Measurements from ENCODE around the gene FRMPD2. TPM values are rescaled to one million over a fixed set of nuclear protein-coding genes. Genes with fewer than 3 reads are reported as not detected.
A peak's percentile ranks its signal among the peaks of the same experiment; 100 is the strongest.
"Not testable (repeated sequence)": the region's sequence is repeated elsewhere in the genome, so short reads cannot be mapped to it uniquely, and the experiment has no call there.

The FRMPD2 gene
- total and polyA plus RNA-seq, 4 donors = 1.8 to 26.7 (median 7.0) TPM

GRCh38 chr10:48192881-48193450 lies 81.5 kb downstream of the FRMPD2 start:
- WGBS, 2 donors = 80 to 84% methylated on average over 9 of the region's 9 CpGs
- ATAC-seq (ENCODE audit: insufficient read depth, low FRiP score) (no peak), DNase-seq (no peak)

DNA sequence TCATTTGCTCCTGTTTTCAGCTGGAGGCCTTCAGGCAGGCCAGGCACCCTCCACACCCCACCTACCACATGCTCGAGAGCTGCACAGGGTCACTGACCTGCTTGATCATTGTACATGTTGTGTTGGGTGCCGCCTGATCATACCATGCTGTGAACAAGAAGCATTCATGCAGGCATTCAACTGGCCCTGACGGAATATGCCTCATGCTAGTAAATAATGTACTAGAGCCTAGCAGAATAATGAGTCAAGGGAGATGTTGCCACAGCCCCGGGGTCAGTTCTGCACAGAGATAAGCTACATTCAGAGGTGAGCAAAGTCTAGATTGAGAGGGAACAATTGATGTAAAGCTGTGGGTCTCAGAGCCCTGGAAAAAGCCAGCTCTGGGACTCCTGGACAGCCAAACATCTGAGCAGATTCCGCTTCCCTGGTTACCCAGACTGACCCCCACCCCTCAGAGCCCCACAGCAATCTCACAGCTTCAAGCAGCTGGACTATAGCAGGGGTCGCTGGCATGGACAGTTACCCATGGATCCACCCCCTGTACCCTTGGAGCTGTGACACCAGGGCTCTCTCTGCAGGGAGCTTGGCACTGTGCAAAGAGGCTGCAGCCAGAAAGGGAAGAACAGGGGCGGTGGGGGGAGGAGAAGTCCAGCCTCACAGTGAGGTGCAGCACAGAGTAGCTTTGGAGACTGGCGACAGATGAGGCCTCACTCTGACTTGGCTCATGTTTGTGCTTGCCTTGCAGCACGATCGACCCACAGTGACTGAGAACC lies 86.6 kb downstream of the FRMPD2 start:
- Histone ChIP-seq H3K27ac (ENCODE audit: low read depth in 1 of 2, low read length in 1 of 2) (no peak overlapping the region), H3K4me1 (ENCODE audit: control insufficient read depth in 5 of 5, insufficient read depth in 5 of 5, low read length in 5 of 5) (peaks cover 0 to 11% (median 0%) of the 10 kb centered on the region in 5 donors), H3K27me3 (ENCODE audit: control insufficient read depth in 3 of 3, insufficient read depth in 3 of 3, low read length in 2 of 3) (no peaks in the 10 kb centered on the region), H3K36me3 (ENCODE audit: control insufficient read depth in 4 of 4, insufficient read depth in 4 of 4, low read length in 4 of 4) (no peaks in the 10 kb centered on the region), H3K4me3 (no peak overlapping the region), H3K9ac (ENCODE audit: insufficient read depth in 1 of 2, low read length in 2 of 2) (no peak overlapping the region), H3K9me3 (ENCODE audit: control insufficient read depth in 4 of 4, insufficient read depth in 3 of 4, low read length in 3 of 4) (no peaks in the 10 kb centered on the region)
- DNase-seq (peak; percentile 16 to 29 (median 29)), ATAC-seq (ENCODE audit: insufficient read depth, low FRiP score) (no peak)
- 73 to 85% methylated on average over 10 of the region's 10 CpGs for WGBS, 2 donors
- no peak for TF ChIP-seq CTCF (IDR thresholded peaks at IDR 0.05; ENCODE audit: control extremely low read depth, extremely low read depth)

More at GRCh38 chr10:48192881-48193450, 81.5 kb downstream of the FRMPD2 start:
- Histone ChIP-seq H3K9ac (ENCODE audit: insufficient read depth in 1 of 2, low read length in 2 of 2) (no peak overlapping the region), H3K36me3 (ENCODE audit: control insufficient read depth in 4 of 4, insufficient read depth in 4 of 4, low read length in 4 of 4) (no peaks in the 10 kb centered on the region), H3K27ac (ENCODE audit: low read depth in 1 of 2, low read length in 1 of 2) (no peak overlapping the region), H3K27me3 (ENCODE audit: control insufficient read depth in 3 of 3, insufficient read depth in 3 of 3, low read length in 2 of 3) (no peaks in the 10 kb centered on the region), H3K4me1 (ENCODE audit: control insufficient read depth in 5 of 5, insufficient read depth in 5 of 5, low read length in 5 of 5) (peaks cover 0 to 6% (median 0%) of the 10 kb centered on the region in 5 donors), H3K4me3 (no peak overlapping the region), H3K9me3 (ENCODE audit: control insufficient read depth in 4 of 4, insufficient read depth in 3 of 4, low read length in 3 of 4) (no peaks in the 10 kb centered on the region)
- no peak for TF ChIP-seq CTCF (IDR thresholded peaks at IDR 0.05; ENCODE audit: control extremely low read depth, extremely low read depth)

DNA sequence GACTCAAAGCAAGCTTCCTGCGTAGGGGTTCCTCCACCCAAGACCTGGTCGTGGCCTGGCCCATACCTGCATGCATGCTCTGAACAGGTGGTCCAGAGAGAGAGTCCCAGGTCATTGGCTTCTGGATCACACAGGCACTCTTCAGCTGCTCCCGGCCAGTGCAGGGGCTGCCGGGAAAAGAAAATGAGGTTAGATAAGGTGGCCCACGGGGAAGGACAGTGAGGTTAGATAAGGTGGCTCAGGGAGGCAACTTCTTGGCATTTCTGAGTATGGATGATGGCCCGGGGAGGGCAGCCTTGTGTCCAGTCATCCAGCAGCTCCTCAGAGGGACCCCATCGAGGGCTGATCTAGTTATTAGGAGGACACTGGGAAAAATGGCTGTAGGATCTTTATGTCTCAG lies 87.4 kb downstream of the FRMPD2 start:
- TF ChIP-seq CTCF (IDR thresholded peaks at IDR 0.05; ENCODE audit: control extremely low read depth, extremely low read depth) = no peak
- 85 to 90% methylated on average over 7 of the region's 7 CpGs for WGBS, 2 donors
- no peak for ATAC-seq (ENCODE audit: insufficient read depth, low FRiP score)

GRCh38 chr10:48186264-48186804 lies 88.2 kb downstream of the FRMPD2 start:
- not testable (repeated sequence) for ATAC-seq (ENCODE audit: insufficient read depth, low FRiP score)
- 91% methylated on average over 9 of the region's 9 CpGs for WGBS, 2 donors

More for the DNA sequence above, 87.4 kb downstream of the FRMPD2 start:
- H3K9me3 ChIP-seq (ENCODE audit: control insufficient read depth in 4 of 4, insufficient read depth in 3 of 4, low read length in 3 of 4) = no peaks in the 10 kb centered on the region
- no peaks in the 10 kb centered on the region for H3K36me3 ChIP-seq (ENCODE audit: control insufficient read depth in 4 of 4, insufficient read depth in 4 of 4, low read length in 4 of 4)
- H3K9ac ChIP-seq (ENCODE audit: insufficient read depth in 1 of 2, low read length in 2 of 2) = no peak overlapping the region
- peaks cover 0 to 11% (median 0%) of the 10 kb centered on the region in 5 donors for H3K4me1 ChIP-seq (ENCODE audit: control insufficient read depth in 5 of 5, insufficient read depth in 5 of 5, low read length in 5 of 5)
- H3K27me3 ChIP-seq (ENCODE audit: control insufficient read depth in 3 of 3, insufficient read depth in 3 of 3, low read length in 2 of 3) = no peaks in the 10 kb centered on the region
- no peak overlapping the region for H3K4me3 ChIP-seq
- no peak overlapping the region for H3K27ac ChIP-seq (ENCODE audit: low read depth in 1 of 2, low read length in 1 of 2)
- DNase-seq = no peak

More at GRCh38 chr10:48186264-48186804, 88.2 kb downstream of the FRMPD2 start:
- H3K4me1 ChIP-seq (ENCODE audit: control insufficient read depth in 5 of 5, insufficient read depth in 5 of 5, low read length in 5 of 5) = peaks cover 0 to 11% (median 0%) of the 10 kb centered on the region in 5 donors
- H3K9me3 ChIP-seq (ENCODE audit: control insufficient read depth in 4 of 4, insufficient read depth in 3 of 4, low read length in 3 of 4); H3K27me3 ChIP-seq (ENCODE audit: control insufficient read depth in 3 of 3, insufficient read depth in 3 of 3, low read length in 2 of 3); H3K36me3 ChIP-seq (ENCODE audit: control insufficient read depth in 4 of 4, insufficient read depth in 4 of 4, low read length in 4 of 4); H3K9ac ChIP-seq (ENCODE audit: insufficient read depth in 1 of 2, low read length in 2 of 2); H3K27ac ChIP-seq (ENCODE audit: low read depth in 1 of 2, low read length in 1 of 2); DNase-seq; H3K4me3 ChIP-seq: not testable (repeated sequence)
